HEK293 (cell line): ENCODE data around the gene BLACAT1.
A peak's percentile ranks its signal among the peaks of the same experiment; 100 is the strongest.

ENCODE experiments used
- EGR2 ChIP-seq: fragments of 450-650 bp; formaldehyde crosslinking; IDR thresholded peaks from 2 replicates; pipeline ENCODE4 v1.5.1; 2016; ENCODE audit warnings: low read depth, missing biosample characterization, missing genetic modification characterization
- HOXA7 ChIP-seq: sonication (generic); formaldehyde crosslinking; IDR thresholded peaks from 2 replicates; pipeline ENCODE4 v1.8.1; 2022; ENCODE audit warnings: missing genetic modification reagents, borderline replicate concordance
- IKZF3 ChIP-seq: fragments of 450-650 bp; IDR thresholded peaks from 2 replicates; pipeline ENCODE4 v1.5.0; 2018; ENCODE audit warnings: missing biosample characterization, mild to moderate bottlenecking, missing genetic modification characterization, moderate library complexity
- KLF9 ChIP-seq: fragments of 450-650 bp; formaldehyde crosslinking; IDR thresholded peaks from 2 replicates; pipeline ENCODE4 v1.5.1; 2016; ENCODE audit warnings: missing biosample characterization, missing genetic modification characterization, low read depth
- PRDM1 ChIP-seq: fragments of 450-650 bp; formaldehyde crosslinking; IDR thresholded peaks from 2 replicates; pipeline ENCODE4; 2016; ENCODE audit warnings: missing biosample characterization, missing genetic modification characterization
- SP7 ChIP-seq: fragments of 450-650 bp; formaldehyde crosslinking; IDR thresholded peaks from 2 replicates; pipeline ENCODE4 v1.5.1; 2016; ENCODE audit warnings: missing biosample characterization, missing genetic modification characterization
- ZBTB17 ChIP-seq: fragments of 450-650 bp; formaldehyde crosslinking; IDR thresholded peaks from 2 replicates; pipeline ENCODE4 v1.5.1; 2016; ENCODE audit warnings: missing biosample characterization, missing genetic modification characterization
- ZBTB21 ChIP-seq: fragments of 450-650 bp; formaldehyde crosslinking; IDR thresholded peaks from 2 replicates; pipeline ENCODE4 v1.5.1; 2017; ENCODE audit warnings: missing biosample characterization, missing genetic modification characterization
- ZBTB48 ChIP-seq: fragments of 450-650 bp; formaldehyde crosslinking; IDR thresholded peaks from 2 replicates; pipeline ENCODE4 v1.5.1; 2016; ENCODE audit warnings: missing biosample characterization, missing genetic modification characterization
- ZFP69B ChIP-seq: fragments of 450-650 bp; formaldehyde crosslinking; IDR thresholded peaks from 2 replicates; pipeline ENCODE4 v1.5.1; 2016; ENCODE audit warnings: missing biosample characterization, missing genetic modification characterization
- ZNF16 ChIP-seq: fragments of 450-650 bp; formaldehyde crosslinking; IDR thresholded peaks from 2 replicates; pipeline ENCODE4 v1.5.1; 2016; ENCODE audit warnings: low read depth, missing biosample characterization, missing genetic modification characterization
- ZNF19 ChIP-seq: fragments of 450-650 bp; formaldehyde crosslinking; IDR thresholded peaks from 2 replicates; pipeline ENCODE4; 2016; ENCODE audit warnings: missing biosample characterization, missing genetic modification characterization, low read depth
- ZNF24 ChIP-seq: fragments of 450-650 bp; formaldehyde crosslinking; IDR thresholded peaks from 2 replicates; pipeline ENCODE4 v1.5.1; 2016; ENCODE audit warnings: missing biosample characterization, missing genetic modification characterization
- ZNF274 ChIP-seq, 2 experiments: fragments of 200-500 bp in 1 of 2; fragments of 450-650 bp in 1 of 2; sonication (Bioruptor generic) in 1 of 2; formaldehyde crosslinking in 1 of 2; IDR thresholded peaks; 2 replicates each; pipeline versions ENCODE4 v1.5.1 to v1.6.1; 2014 to 2016; ENCODE audit warnings: borderline replicate concordance in 1 of 2, inconsistent platforms in 1 of 2, low read length in 1 of 2, missing biosample characterization in 1 of 2, missing genetic modification characterization in 1 of 2
- ZNF302 ChIP-seq: fragments of 450-650 bp; formaldehyde crosslinking; IDR thresholded peaks from 2 replicates; pipeline ENCODE4 v1.5.1; 2016; ENCODE audit warnings: missing biosample characterization, missing genetic modification characterization, low read depth
- ZNF324 ChIP-seq: fragments of 450-650 bp; formaldehyde crosslinking; IDR thresholded peaks from 2 replicates; pipeline ENCODE4 v1.5.1; 2016; ENCODE audit warnings: missing biosample characterization, missing genetic modification characterization
- ZNF350 ChIP-seq: fragments of 450-650 bp; formaldehyde crosslinking; IDR thresholded peaks from 2 replicates; pipeline ENCODE4 v1.5.0; 2017; ENCODE audit warnings: missing biosample characterization, mild to moderate bottlenecking, missing genetic modification characterization
- ZNF423 ChIP-seq: fragments of 450-650 bp; formaldehyde crosslinking; IDR thresholded peaks from 2 replicates; pipeline ENCODE4 v1.5.1; 2016; ENCODE audit warnings: missing biosample characterization, missing genetic modification characterization
- ZNF426 ChIP-seq: fragments of 450-650 bp; formaldehyde crosslinking; IDR thresholded peaks from 2 replicates; pipeline ENCODE4 v1.5.1; 2017; ENCODE audit warnings: missing biosample characterization, missing genetic modification characterization, mild to moderate bottlenecking, inconsistent platforms, moderate library complexity
- ZNF530 ChIP-seq: fragments of 450-650 bp; formaldehyde crosslinking; IDR thresholded peaks from 2 replicates; pipeline ENCODE4 v1.5.1; 2016; ENCODE audit warnings: low read depth, missing biosample characterization, missing genetic modification characterization
- ZNF555 ChIP-seq: fragments of 450-650 bp; formaldehyde crosslinking; conservative IDR thresholded peaks from 2 replicates; pipeline ENCODE4 v1.5.1; 2017; ENCODE audit warnings: missing biosample characterization, mild to moderate bottlenecking, missing genetic modification characterization, inconsistent platforms
- ZNF560 ChIP-seq: fragments of 450-650 bp; formaldehyde crosslinking; IDR thresholded peaks from 2 replicates; pipeline ENCODE4 v1.5.1; 2017; ENCODE audit warnings: missing biosample characterization, missing genetic modification characterization, borderline replicate concordance
- ZNF654 ChIP-seq: fragments of 450-650 bp; formaldehyde crosslinking; IDR thresholded peaks from 2 replicates; pipeline ENCODE4 v1.5.1; 2016; ENCODE audit warnings: low read depth, missing biosample characterization, missing genetic modification characterization
- ZNF843 ChIP-seq: fragments of 450-650 bp; formaldehyde crosslinking; IDR thresholded peaks from 2 replicates; pipeline ENCODE4 v1.5.1; 2016; ENCODE audit warnings: missing biosample characterization, missing genetic modification characterization
- TF ChIP-seq, protein P1 (sequence below): fragments of 450-650 bp; formaldehyde crosslinking; conservative IDR thresholded peaks from 2 replicates; pipeline ENCODE4 v1.5.1; 2016; ENCODE audit warnings: low read depth, missing biosample characterization, missing genetic modification characterization
- TF ChIP-seq, protein P2 (sequence below): fragments of 450-650 bp; formaldehyde crosslinking; IDR thresholded peaks from 2 replicates; pipeline ENCODE4 v1.5.1; 2016; ENCODE audit warnings: missing biosample characterization, missing genetic modification characterization
- TF ChIP-seq, protein P3 (sequence below): fragments of 450-650 bp; formaldehyde crosslinking; IDR thresholded peaks from 2 replicates; pipeline ENCODE4 v1.5.1; 2016; ENCODE audit warnings: missing biosample characterization, missing genetic modification characterization
- TF ChIP-seq, protein P4 (sequence below): fragments of 450-650 bp; formaldehyde crosslinking; IDR thresholded peaks from 2 replicates; pipeline ENCODE4 v1.5.0; 2017; ENCODE audit warnings: missing biosample characterization, missing genetic modification characterization, borderline replicate concordance

The BLACAT1 gene

DNA sequence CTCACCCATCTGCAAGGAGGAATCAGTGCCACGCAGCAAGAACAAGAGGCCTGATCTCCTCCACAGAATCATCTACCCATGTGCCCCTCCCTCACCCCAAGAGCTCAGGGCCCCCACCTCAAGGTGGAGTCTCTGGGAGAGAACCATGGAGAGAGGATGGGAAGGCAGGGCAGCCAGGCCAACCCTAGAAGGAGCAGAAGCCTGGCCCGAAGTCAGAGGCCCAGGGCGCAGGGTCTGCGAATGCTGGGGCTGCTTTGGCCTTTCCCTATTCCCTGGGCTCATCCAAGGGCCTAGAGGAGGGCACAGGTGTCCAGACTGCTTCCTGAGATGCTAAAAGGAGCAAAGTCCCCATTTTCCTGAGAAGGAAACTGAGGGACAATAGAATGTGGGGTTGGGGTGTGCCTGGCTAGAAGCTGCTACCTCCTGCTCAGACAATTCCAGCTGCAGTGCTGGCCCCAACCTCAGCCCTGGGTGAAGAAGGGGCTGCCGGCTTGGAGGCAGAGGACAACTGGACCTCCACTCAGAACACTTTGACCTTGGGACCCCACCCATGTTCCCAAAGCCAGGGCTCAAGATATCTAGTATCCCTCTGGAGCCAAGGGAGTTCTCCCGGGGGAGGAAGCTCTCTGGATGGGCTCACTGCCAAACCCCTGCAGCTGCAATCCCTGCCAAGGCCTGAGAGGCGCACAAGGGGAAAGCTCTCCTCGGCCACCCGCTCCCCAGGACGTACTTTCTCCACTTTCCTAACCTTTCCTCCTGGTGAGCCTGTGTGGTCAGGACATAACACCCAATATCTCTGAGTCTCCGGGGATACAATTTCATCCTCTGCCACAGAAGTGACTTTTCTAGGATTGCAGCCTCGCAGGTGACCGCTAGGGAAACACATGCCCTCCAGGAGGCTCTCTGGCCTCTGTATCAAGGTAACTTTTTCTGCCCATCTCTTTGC lies 17.4 kb downstream of the BLACAT1 start (continued):
- TF ChIP-seq, protein P1, sequence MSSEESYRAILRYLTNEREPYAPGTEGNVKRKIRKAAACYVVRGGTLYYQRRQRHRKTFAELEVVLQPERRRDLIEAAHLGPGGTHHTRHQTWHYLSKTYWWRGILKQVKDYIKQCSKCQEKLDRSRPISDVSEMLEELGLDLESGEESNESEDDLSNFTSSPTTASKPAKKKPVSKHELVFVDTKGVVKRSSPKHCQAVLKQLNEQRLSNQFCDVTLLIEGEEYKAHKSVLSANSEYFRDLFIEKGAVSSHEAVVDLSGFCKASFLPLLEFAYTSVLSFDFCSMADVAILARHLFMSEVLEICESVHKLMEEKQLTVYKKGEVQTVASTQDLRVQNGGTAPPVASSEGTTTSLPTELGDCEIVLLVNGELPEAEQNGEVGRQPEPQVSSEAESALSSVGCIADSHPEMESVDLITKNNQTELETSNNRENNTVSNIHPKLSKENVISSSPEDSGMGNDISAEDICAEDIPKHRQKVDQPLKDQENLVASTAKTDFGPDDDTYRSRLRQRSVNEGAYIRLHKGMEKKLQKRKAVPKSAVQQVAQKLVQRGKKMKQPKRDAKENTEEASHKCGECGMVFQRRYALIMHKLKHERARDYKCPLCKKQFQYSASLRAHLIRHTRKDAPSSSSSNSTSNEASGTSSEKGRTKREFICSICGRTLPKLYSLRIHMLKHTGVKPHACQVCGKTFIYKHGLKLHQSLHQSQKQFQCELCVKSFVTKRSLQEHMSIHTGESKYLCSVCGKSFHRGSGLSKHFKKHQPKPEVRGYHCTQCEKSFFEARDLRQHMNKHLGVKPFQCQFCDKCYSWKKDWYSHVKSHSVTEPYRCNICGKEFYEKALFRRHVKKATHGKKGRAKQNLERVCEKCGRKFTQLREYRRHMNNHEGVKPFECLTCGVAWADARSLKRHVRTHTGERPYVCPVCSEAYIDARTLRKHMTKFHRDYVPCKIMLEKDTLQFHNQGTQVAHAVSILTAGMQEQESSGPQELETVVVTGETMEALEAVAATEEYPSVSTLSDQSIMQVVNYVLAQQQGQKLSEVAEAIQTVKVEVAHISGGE (tag by site-specific recombination) = no peak
- no peak for TF ChIP-seq EGR2 (tag by site-specific recombination)
- TF ChIP-seq ZNF654 (tag by site-specific recombination) = no peak
- peak; percentile 70; the same call in 1 of the 2 replicates for TF ChIP-seq ZNF423 (tag by site-specific recombination)
- no peak for TF ChIP-seq ZNF302 (tag by site-specific recombination)
- no peak for TF ChIP-seq ZNF324 (tag by site-specific recombination)
- TF ChIP-seq ZFP69B (tag by site-specific recombination) = no peak
- no peak for TF ChIP-seq ZNF426
- TF ChIP-seq ZNF24 = no peak
- no peak for TF ChIP-seq ZNF16 (tag by site-specific recombination)
- no peak for TF ChIP-seq ZNF19 (tag by site-specific recombination)
- TF ChIP-seq ZBTB17 (tag by site-specific recombination) = peak; percentile 79
- TF ChIP-seq, protein P2, sequence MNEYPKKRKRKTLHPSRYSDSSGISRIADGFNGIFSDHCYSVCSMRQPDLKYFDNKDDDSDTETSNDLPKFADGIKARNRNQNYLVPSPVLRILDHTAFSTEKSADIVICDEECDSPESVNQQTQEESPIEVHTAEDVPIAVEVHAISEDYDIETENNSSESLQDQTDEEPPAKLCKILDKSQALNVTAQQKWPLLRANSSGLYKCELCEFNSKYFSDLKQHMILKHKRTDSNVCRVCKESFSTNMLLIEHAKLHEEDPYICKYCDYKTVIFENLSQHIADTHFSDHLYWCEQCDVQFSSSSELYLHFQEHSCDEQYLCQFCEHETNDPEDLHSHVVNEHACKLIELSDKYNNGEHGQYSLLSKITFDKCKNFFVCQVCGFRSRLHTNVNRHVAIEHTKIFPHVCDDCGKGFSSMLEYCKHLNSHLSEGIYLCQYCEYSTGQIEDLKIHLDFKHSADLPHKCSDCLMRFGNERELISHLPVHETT (tag by site-specific recombination) = no peak
- no peak for TF ChIP-seq ZNF560 (tag by site-specific recombination)
- no peak for TF ChIP-seq ZNF843
- no peak for TF ChIP-seq ZBTB21 (tag by site-specific recombination)
- no peak for TF ChIP-seq KLF9 (tag by site-specific recombination)
- no peak for TF ChIP-seq ZNF530 (tag by site-specific recombination)
- no peak for TF ChIP-seq HOXA7 (CRISPR knock-in tag)
- TF ChIP-seq, protein P3, sequence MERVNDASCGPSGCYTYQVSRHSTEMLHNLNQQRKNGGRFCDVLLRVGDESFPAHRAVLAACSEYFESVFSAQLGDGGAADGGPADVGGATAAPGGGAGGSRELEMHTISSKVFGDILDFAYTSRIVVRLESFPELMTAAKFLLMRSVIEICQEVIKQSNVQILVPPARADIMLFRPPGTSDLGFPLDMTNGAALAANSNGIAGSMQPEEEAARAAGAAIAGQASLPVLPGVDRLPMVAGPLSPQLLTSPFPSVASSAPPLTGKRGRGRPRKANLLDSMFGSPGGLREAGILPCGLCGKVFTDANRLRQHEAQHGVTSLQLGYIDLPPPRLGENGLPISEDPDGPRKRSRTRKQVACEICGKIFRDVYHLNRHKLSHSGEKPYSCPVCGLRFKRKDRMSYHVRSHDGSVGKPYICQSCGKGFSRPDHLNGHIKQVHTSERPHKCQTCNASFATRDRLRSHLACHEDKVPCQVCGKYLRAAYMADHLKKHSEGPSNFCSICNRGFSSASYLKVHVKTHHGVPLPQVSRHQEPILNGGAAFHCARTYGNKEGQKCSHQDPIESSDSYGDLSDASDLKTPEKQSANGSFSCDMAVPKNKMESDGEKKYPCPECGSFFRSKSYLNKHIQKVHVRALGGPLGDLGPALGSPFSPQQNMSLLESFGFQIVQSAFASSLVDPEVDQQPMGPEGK = peak; percentile 41; the same call in 1 of the 2 replicates
- no peak for TF ChIP-seq ZNF274 (IDR thresholded peaks at IDR 0.05; ENCODE audit: low read length)
- no peak for TF ChIP-seq ZNF274 (tag by site-specific recombination; IDR thresholded peaks at IDR 0.05; ENCODE audit: borderline replicate concordance)
- TF ChIP-seq IKZF3 (tag by site-specific recombination) = peak; percentile 85
- peak; percentile 98 for TF ChIP-seq PRDM1 (tag by site-specific recombination)
- TF ChIP-seq ZNF555 = no peak
- no peak for TF ChIP-seq ZNF350 (tag by site-specific recombination)
- peak; percentile 76 for TF ChIP-seq ZBTB48 (tag by site-specific recombination)
- 0 out of 2 replicates have a peak, but pooled peaks have one; percentile 16 for TF ChIP-seq SP7 (tag by site-specific recombination)
- TF ChIP-seq, protein P4, sequence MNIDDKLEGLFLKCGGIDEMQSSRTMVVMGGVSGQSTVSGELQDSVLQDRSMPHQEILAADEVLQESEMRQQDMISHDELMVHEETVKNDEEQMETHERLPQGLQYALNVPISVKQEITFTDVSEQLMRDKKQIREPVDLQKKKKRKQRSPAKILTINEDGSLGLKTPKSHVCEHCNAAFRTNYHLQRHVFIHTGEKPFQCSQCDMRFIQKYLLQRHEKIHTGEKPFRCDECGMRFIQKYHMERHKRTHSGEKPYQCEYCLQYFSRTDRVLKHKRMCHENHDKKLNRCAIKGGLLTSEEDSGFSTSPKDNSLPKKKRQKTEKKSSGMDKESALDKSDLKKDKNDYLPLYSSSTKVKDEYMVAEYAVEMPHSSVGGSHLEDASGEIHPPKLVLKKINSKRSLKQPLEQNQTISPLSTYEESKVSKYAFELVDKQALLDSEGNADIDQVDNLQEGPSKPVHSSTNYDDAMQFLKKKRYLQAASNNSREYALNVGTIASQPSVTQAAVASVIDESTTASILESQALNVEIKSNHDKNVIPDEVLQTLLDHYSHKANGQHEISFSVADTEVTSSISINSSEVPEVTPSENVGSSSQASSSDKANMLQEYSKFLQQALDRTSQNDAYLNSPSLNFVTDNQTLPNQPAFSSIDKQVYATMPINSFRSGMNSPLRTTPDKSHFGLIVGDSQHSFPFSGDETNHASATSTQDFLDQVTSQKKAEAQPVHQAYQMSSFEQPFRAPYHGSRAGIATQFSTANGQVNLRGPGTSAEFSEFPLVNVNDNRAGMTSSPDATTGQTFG = no peak
